ENCODE measurements around the gene GTF2A1.

Gene GTF2A1

GRCh38 chr14:81179631-81180030, 41.1 kb downstream of the GTF2A1 start:
- no peak overlapping the region for H3K4me3 ChIP-seq (ENCODE audit: low read depth, low read length)
- TF ChIP-seq CTCF (IDR thresholded peaks at IDR 0.05; ENCODE audit: borderline replicate concordance, insufficient read depth, low read depth, low read length) = no peak

DNA sequence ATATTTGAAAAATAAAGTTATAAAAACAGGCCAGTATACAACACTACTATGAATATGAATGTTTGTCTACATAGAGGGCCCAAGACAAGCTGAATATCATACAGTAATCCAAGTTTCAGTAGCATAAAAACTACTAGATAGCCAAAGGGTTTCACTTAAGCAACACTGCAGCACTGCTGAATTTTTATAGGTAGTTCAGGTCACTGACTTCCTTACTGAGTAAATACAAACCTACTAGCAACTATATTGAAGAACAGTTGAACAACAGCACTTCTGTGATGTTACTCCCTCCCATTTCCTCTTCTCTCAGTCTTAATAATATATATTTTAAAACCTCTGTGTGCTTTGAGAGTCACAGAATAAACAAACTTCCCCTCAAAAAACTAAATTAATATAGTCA, 42.7 kb downstream of the GTF2A1 start:
- no peak for TF ChIP-seq CTCF (IDR thresholded peaks at IDR 0.05; ENCODE audit: borderline replicate concordance, insufficient read depth, low read depth, low read length)
- no peak overlapping the region for H3K4me3 ChIP-seq (ENCODE audit: low read depth, low read length)

DNA sequence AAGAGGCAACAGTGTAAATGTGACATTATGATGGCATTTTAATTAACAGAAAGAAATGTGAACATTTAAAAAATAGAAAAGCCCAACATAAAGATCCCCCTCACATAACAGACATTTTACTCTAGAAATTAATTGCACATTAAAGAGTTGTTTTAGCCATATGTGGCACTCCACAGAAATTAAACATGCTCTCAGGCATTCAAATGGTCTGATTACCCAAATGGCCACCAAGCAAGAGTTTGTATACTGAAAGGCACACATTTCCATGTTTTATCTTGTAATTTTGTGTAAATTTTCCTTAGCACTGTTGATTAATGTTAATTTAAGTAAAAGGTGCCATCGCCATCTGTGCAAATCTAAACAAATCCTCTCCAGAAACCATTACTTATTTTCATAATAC, 43.5 kb downstream of the GTF2A1 start:
- no peak overlapping the region for H3K4me3 ChIP-seq (ENCODE audit: low read depth, low read length)
- no peak for TF ChIP-seq CTCF (IDR thresholded peaks at IDR 0.05; ENCODE audit: borderline replicate concordance, insufficient read depth, low read depth, low read length)

DNA sequence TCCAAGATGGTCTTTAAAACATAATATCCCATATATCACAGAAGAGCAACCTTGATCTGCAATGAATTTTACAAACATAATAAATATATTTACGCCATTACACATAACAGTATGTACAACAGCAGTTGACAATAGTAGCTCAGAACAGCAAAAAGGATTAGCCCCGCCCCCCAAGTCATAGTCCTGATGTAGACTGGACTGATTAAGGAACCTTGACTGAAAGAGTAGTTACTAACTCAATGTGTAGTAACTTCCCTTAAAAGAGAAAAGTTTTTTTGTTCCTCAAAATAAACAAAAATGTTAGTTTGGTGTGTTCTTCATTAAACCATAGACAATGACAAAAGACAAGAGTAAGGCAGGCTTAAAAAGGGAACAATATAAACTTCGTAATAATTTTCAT, 44.5 kb downstream of the GTF2A1 start:
- no peak for TF ChIP-seq CTCF (IDR thresholded peaks at IDR 0.05; ENCODE audit: borderline replicate concordance, insufficient read depth, low read depth, low read length)
- no peak overlapping the region for H3K4me3 ChIP-seq (ENCODE audit: low read depth, low read length)

- TF ChIP-seq CTCF (IDR thresholded peaks at IDR 0.05; ENCODE audit: borderline replicate concordance, insufficient read depth, low read depth, low read length) = no peak
- no peak overlapping the region for H3K4me3 ChIP-seq (ENCODE audit: low read depth, low read length)
Observed at GRCh38 chr14:81172881-81173280, 47.9 kb downstream of the GTF2A1 start.

GRCh38 chr14:81172353-81172752, 48.4 kb downstream of the GTF2A1 start:
- no peak for TF ChIP-seq CTCF (IDR thresholded peaks at IDR 0.05; ENCODE audit: borderline replicate concordance, insufficient read depth, low read depth, low read length)
- H3K4me3 ChIP-seq (ENCODE audit: low read depth, low read length) = no peak overlapping the region

- TF ChIP-seq CTCF (IDR thresholded peaks at IDR 0.05; ENCODE audit: borderline replicate concordance, insufficient read depth, low read depth, low read length) = no peak
- no peak overlapping the region for H3K4me3 ChIP-seq (ENCODE audit: low read depth, low read length)
Observed at GRCh38 chr14:81170829-81171195, 49.9 kb downstream of the GTF2A1 start.
